Measurements from ENCODE around the gene SH3RF3. TPM values are rescaled to one million over a fixed set of nuclear protein-coding genes. Genes with fewer than 3 reads are reported as not detected.

The SH3RF3 gene
- total and polyA plus RNA-seq, 4 donors = 2.9 to 9.7 (median 8.6) TPM

GRCh38 chr2:109244750-109245382 is 115.9 kb downstream of the SH3RF3 start:
- DNase-seq (no peak), ATAC-seq (ENCODE audit: insufficient read depth, low FRiP score) (no peak)
- Histone ChIP-seq H3K27ac (ENCODE audit: low read depth in 1 of 2, low read length in 1 of 2) (peak overlapping the region in 1 of 2 donors; percentile 48), H3K4me1 (ENCODE audit: control insufficient read depth in 5 of 5, insufficient read depth in 5 of 5, low read length in 5 of 5) (peaks cover 3 to 34% (median 13%) of the 10 kb centered on the region in 5 donors), H3K4me3 (no peak overlapping the region), H3K9me3 (ENCODE audit: control insufficient read depth in 4 of 4, insufficient read depth in 3 of 4, low read length in 3 of 4) (no peaks in the 10 kb centered on the region), H3K36me3 (ENCODE audit: control insufficient read depth in 4 of 4, insufficient read depth in 4 of 4, low read length in 4 of 4) (no peaks in the 10 kb centered on the region), H3K9ac (ENCODE audit: insufficient read depth in 1 of 2, low read length in 2 of 2) (no peak overlapping the region), H3K27me3 (ENCODE audit: control insufficient read depth in 3 of 3, insufficient read depth in 3 of 3, low read length in 2 of 3) (no peaks in the 10 kb centered on the region)
- TF ChIP-seq CTCF (IDR thresholded peaks at IDR 0.05; ENCODE audit: control extremely low read depth, extremely low read depth) = no peak
- 77 to 83% methylated on average over 4 of the region's 4 CpGs for WGBS, 2 donors

- Histone ChIP-seq H3K4me3 (no peak overlapping the region), H3K9ac (ENCODE audit: insufficient read depth in 1 of 2, low read length in 2 of 2) (no peak overlapping the region), H3K9me3 (ENCODE audit: control insufficient read depth in 4 of 4, insufficient read depth in 3 of 4, low read length in 3 of 4) (no peaks in the 10 kb centered on the region), H3K27ac (ENCODE audit: low read depth in 1 of 2, low read length in 1 of 2) (no peak overlapping the region), H3K27me3 (ENCODE audit: control insufficient read depth in 3 of 3, insufficient read depth in 3 of 3, low read length in 2 of 3) (no peaks in the 10 kb centered on the region), H3K36me3 (ENCODE audit: control insufficient read depth in 4 of 4, insufficient read depth in 4 of 4, low read length in 4 of 4) (no peaks in the 10 kb centered on the region), H3K4me1 (ENCODE audit: control insufficient read depth in 5 of 5, insufficient read depth in 5 of 5, low read length in 5 of 5) (peaks cover 3 to 30% (median 13%) of the 10 kb centered on the region in 5 donors)
- ATAC-seq (ENCODE audit: insufficient read depth, low FRiP score) (no peak), DNase-seq (no peak)
- WGBS, 2 donors = 96% methylated on average over 10 of the region's 10 CpGs
- TF ChIP-seq CTCF (IDR thresholded peaks at IDR 0.05; ENCODE audit: control extremely low read depth, extremely low read depth) = no peak
These were observed 117.2 kb downstream of the SH3RF3 start for GRCh38 chr2:109246176-109246575.

DNA sequence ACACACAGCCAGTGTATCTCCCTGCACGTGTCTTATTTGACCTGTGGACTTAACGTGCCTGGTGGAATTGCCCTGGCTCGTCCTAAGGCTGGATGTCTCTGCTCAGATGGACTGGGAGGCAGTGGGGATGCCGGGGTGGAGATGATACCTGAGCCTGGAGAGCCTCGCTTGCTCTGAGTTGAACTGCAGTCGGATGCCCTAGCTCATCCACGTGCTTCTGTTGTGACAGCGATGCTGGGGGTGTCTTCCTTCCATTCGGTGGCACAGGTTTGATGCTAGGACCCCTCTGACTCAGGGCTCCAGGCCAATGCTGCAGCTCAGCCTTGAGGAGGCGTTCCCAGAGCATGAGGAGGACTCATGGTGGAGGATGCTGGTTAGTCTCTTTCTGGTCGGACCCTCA is 117.6 kb downstream of the SH3RF3 start:
- no peak for TF ChIP-seq CTCF (IDR thresholded peaks at IDR 0.05; ENCODE audit: control extremely low read depth, extremely low read depth)

DNA sequence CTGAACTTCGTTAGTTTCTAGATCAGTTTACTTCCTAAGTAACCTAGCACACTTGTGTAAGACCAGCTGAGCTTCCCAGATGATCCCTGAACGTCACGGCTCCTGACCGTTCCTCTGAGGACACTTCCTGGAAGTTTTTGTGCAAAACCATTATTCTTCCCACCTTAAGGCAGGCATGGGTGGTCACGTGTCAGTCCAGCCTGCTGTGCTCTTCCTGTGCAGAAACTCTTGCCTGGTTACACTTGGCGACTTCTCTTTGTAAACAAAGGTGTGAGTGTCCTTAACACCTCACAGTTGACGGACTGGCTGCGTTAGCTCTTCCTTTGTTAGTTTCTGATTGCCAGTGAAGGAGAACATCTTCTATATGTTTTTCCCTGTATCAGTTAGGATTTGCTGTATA is 118.3 kb downstream of the SH3RF3 start:
- peak overlapping the region in 1 of 2 donors; percentile 41 for H3K27ac ChIP-seq (ENCODE audit: low read depth in 1 of 2, low read length in 1 of 2)

More for the DNA sequence above, 117.6 kb downstream of the SH3RF3 start:
- WGBS, 2 donors = 97% methylated on average over 11 of the region's 11 CpGs
- Histone ChIP-seq H3K4me1 (ENCODE audit: control insufficient read depth in 5 of 5, insufficient read depth in 5 of 5, low read length in 5 of 5) (peaks cover 3 to 30% (median 13%) of the 10 kb centered on the region in 5 donors), H3K4me3 (no peak overlapping the region), H3K9ac (ENCODE audit: insufficient read depth in 1 of 2, low read length in 2 of 2) (no peak overlapping the region), H3K9me3 (ENCODE audit: control insufficient read depth in 4 of 4, insufficient read depth in 3 of 4, low read length in 3 of 4) (no peaks in the 10 kb centered on the region), H3K27me3 (ENCODE audit: control insufficient read depth in 3 of 3, insufficient read depth in 3 of 3, low read length in 2 of 3) (no peaks in the 10 kb centered on the region), H3K36me3 (ENCODE audit: control insufficient read depth in 4 of 4, insufficient read depth in 4 of 4, low read length in 4 of 4) (no peaks in the 10 kb centered on the region), H3K27ac (ENCODE audit: low read depth in 1 of 2, low read length in 1 of 2) (no peak overlapping the region)
- no peak for ATAC-seq (ENCODE audit: insufficient read depth, low FRiP score)
- no peak for DNase-seq

More for the DNA sequence above, 118.3 kb downstream of the SH3RF3 start:
- DNase-seq (no peak), ATAC-seq (ENCODE audit: insufficient read depth, low FRiP score) (no peak)
- WGBS, 2 donors = 44 to 46% methylated on average over 8 of the region's 8 CpGs
- TF ChIP-seq CTCF (IDR thresholded peaks at IDR 0.05; ENCODE audit: control extremely low read depth, extremely low read depth) = no peak
- Histone ChIP-seq H3K4me3 (no peak overlapping the region), H3K9me3 (ENCODE audit: control insufficient read depth in 4 of 4, insufficient read depth in 3 of 4, low read length in 3 of 4) (no peaks in the 10 kb centered on the region), H3K27me3 (ENCODE audit: control insufficient read depth in 3 of 3, insufficient read depth in 3 of 3, low read length in 2 of 3) (no peaks in the 10 kb centered on the region), H3K4me1 (ENCODE audit: control insufficient read depth in 5 of 5, insufficient read depth in 5 of 5, low read length in 5 of 5) (peaks cover 3 to 24% (median 10%) of the 10 kb centered on the region in 5 donors), H3K36me3 (ENCODE audit: control insufficient read depth in 4 of 4, insufficient read depth in 4 of 4, low read length in 4 of 4) (no peaks in the 10 kb centered on the region), H3K9ac (ENCODE audit: insufficient read depth in 1 of 2, low read length in 2 of 2) (no peak overlapping the region)

Measured in lung (tissue), 12 donors.